ENCODE results near the gene ZBED2. TPM values are rescaled to one million over a fixed set of nuclear protein-coding genes. Genes with fewer than 3 reads are reported as not detected.

Gene ZBED2
- total RNA-seq, 2 donors from 2014 or later: 0.47 TPM; not detected in 1

DNA sequence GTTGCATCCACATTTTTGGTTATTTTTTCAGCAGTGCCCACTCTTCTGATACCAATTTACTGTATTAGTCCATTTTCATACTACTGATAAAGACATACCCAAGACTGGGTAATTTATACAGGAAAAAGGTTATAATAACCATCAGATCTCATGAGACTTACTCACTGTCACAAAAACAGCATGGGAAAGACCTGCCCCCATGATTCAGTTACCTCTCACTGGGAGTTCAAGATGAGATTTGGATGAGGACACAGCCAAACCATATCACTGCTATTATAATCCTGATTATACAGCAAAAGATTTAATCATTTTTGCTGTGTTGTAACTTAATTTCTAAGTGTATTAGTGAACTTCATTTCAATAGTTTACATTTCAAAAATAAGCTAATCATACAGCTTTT is 6.6 kb downstream of the ZBED2 start:
- Histone ChIP-seq H3K27ac (no peak overlapping the region), H3K4me1 (no peaks in the 10 kb centered on the region), H3K36me3 (no peaks in the 10 kb centered on the region), H3K27me3 (no peaks in the 10 kb centered on the region), H3K9me3 (no peaks in the 10 kb centered on the region), H3K4me3 (no peak overlapping the region)
- DNase-seq (ENCODE audit: low spot score): no peak
- TF ChIP-seq, protein P1, sequence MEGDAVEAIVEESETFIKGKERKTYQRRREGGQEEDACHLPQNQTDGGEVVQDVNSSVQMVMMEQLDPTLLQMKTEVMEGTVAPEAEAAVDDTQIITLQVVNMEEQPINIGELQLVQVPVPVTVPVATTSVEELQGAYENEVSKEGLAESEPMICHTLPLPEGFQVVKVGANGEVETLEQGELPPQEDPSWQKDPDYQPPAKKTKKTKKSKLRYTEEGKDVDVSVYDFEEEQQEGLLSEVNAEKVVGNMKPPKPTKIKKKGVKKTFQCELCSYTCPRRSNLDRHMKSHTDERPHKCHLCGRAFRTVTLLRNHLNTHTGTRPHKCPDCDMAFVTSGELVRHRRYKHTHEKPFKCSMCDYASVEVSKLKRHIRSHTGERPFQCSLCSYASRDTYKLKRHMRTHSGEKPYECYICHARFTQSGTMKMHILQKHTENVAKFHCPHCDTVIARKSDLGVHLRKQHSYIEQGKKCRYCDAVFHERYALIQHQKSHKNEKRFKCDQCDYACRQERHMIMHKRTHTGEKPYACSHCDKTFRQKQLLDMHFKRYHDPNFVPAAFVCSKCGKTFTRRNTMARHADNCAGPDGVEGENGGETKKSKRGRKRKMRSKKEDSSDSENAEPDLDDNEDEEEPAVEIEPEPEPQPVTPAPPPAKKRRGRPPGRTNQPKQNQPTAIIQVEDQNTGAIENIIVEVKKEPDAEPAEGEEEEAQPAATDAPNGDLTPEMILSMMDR (IDR thresholded peaks at IDR 0.05): no peak

DNA sequence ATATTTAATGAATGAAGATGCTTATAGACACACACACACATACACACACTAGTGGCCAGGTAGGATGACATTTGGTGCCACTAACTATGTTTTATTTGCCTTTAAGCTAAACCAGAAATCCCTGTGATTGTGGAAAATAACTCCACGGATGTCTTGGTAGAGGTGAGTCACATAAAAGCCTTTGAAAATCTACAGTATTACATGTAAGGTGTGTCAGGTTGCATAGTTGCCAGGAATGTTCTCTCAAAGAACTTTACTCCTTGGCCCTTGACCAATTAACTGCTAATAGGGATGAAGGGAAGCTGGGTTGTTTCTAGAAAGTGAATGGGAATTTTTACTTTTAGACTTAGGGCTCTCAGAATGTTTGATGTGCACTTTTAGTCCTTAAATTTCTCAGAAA is 9.9 kb downstream of the ZBED2 start:
- no peak for DNase-seq (ENCODE audit: low spot score)

DNA sequence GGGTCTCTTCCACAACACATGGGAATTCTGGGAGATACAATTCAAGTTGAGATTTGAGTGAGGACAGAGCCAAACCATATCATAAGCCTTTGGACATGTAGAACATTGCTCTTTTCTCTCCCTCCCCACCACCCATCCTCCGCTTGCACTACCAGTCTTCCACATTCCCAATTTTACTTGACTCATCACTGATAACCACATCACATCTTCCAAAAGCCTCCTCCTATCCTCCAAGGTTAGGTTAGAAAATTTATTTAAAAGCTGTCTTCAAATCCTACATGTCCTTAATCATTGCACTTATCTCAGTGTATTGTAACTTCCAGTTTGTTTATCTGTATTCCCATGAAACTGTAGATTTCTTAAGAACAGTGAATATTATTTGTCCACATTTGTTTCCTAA is 10.4 kb downstream of the ZBED2 start:
- no peak overlapping the region for H3K27ac ChIP-seq
- H3K9me3 ChIP-seq: no peaks in the 10 kb centered on the region
- no peaks in the 10 kb centered on the region for H3K27me3 ChIP-seq
- DNase-seq (ENCODE audit: low spot score): no peak
- no peaks in the 10 kb centered on the region for H3K4me1 ChIP-seq
- H3K36me3 ChIP-seq: no peaks in the 10 kb centered on the region
- H3K4me3 ChIP-seq: no peak overlapping the region
- TF ChIP-seq, protein P1 (IDR thresholded peaks at IDR 0.05): no peak

More for the DNA sequence above, 9.9 kb downstream of the ZBED2 start:
- H3K27ac ChIP-seq: no peak overlapping the region
- no peak overlapping the region for H3K4me3 ChIP-seq
- H3K4me1 ChIP-seq: no peaks in the 10 kb centered on the region
- no peaks in the 10 kb centered on the region for H3K27me3 ChIP-seq
- TF ChIP-seq, protein P1 (IDR thresholded peaks at IDR 0.05): no peak
- no peaks in the 10 kb centered on the region for H3K9me3 ChIP-seq
- H3K36me3 ChIP-seq: no peaks in the 10 kb centered on the region

DNA sequence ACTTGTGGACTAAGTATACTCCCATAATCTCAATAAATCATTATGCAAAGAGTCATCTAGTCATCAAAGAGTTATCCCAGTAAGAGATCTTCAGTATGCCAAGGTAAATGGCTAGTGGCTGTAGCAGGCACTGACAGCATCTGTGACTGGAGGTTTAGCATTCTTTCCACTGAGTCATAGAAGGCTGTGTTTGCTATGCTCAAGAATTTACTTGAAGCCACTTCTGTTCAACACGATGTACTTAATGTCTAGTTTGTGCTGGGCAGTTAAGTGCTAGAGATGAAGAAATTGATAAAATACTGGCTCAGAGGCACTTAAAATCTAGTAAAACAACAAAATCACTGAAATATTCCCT is 13.0 kb downstream of the ZBED2 start:
- Histone ChIP-seq H3K4me3 (no peak overlapping the region), H3K27ac (no peak overlapping the region), H3K4me1 (no peaks in the 10 kb centered on the region), H3K9me3 (no peaks in the 10 kb centered on the region), H3K36me3 (no peaks in the 10 kb centered on the region), H3K27me3 (no peaks in the 10 kb centered on the region)
- TF ChIP-seq, protein P1 (IDR thresholded peaks at IDR 0.05): no peak
- DNase-seq (ENCODE audit: low spot score): no peak

DNA sequence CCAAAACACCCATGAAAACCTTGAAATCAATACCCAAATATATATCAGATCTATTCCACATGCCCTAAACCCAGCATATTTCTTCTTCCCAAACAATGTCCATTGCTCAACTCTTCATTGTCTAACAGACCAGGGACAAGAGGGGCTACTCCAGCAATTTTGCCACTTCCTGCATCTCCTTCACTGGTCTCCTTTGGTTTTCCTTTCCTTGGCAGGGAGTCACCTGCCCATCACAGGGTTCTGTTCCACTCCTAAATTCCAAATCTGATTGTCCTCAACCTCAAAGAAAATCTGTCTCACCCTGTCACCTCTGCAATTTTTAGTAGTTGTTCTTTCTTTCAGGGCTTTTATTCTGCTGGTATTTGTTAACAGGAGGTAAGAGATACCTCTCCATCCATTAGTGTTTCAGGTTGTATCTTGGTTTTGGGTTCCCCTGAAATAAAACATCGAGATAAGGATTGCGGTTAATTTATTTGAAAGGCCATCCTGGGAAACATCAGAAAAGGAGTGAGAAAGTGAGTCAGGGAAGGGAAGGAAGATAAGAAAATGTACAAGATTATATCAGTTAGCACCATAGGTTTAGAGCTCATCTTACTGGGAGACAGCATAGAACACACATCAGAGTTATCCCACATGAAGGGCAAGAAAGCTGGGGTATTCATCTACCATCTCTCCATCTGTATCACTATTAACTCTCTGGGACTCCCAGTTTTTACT is 13.6 kb downstream of the ZBED2 start:
- H3K9me3 ChIP-seq: no peaks in the 10 kb centered on the region
- no peaks in the 10 kb centered on the region for H3K27me3 ChIP-seq
- H3K4me1 ChIP-seq: no peaks in the 10 kb centered on the region
- H3K27ac ChIP-seq: no peak overlapping the region
- H3K36me3 ChIP-seq: no peaks in the 10 kb centered on the region
- no peak overlapping the region for H3K4me3 ChIP-seq
- TF ChIP-seq, protein P1 (IDR thresholded peaks at IDR 0.05): no peak
- no peak for DNase-seq (ENCODE audit: low spot score)

DNA sequence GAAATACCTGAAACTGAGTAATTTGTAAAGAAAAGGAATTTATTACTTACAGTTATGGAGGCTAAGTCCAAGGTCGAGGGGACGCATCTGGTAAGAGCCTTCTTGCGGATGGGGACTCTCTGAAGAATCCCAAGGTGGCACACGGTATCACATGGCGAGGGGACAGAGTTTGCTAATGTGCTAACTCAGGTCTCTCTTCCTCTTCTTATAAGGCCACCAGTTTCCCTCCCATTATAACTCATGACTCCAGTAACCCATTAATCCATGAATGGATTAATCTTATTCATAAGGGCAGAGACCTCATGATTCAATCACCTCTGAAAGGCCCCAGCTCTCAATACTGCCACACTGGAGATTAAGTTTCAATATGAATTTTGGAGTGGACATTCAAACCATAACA is 15.7 kb downstream of the ZBED2 start:
- Histone ChIP-seq H3K4me3 (no peak overlapping the region), H3K4me1 (no peaks in the 10 kb centered on the region)

More for the DNA sequence above, 15.7 kb downstream of the ZBED2 start:
- TF ChIP-seq, protein P1 (IDR thresholded peaks at IDR 0.05): no peak
- Histone ChIP-seq H3K27ac (no peak overlapping the region), H3K27me3 (no peaks in the 10 kb centered on the region), H3K36me3 (no peaks in the 10 kb centered on the region), H3K9me3 (no peaks in the 10 kb centered on the region)
- no peak for DNase-seq (ENCODE audit: low spot score)

All from right atrium auricular region (tissue), 2 donors.